Natural killer cell (primary cell): Measurements from ENCODE around the gene XDH. TPM values are rescaled to one million over a fixed set of nuclear protein-coding genes. Genes with fewer than 3 reads are reported as not detected.

Experiments
- ATAC-seq, 3 donors: fragments of 150-1000 bp in 2 of 3; fragments of 200-7000 bp in 1 of 3; cut with Tn5 transposase; 1 replicate in 1 of 3; 2 replicates in 2 of 3; pipeline ENCODE4 v1.10.0; 2021; ENCODE audit warnings: mild to moderate bottlenecking in 2 of 3, moderate library complexity in 2 of 3
- DNase-seq, 2 donors: peaks; one replicate each; pipeline versions ENCODE4 v3.0.0 to v3.0.0-alpha.2; 2013 to 2021; ENCODE audit warnings: mixed read lengths in 1 of 2
- H3K27ac ChIP-seq: one replicate; pipeline ENCODE4 v1.5.1; 2013; ENCODE audit warnings: mild to moderate bottlenecking, low read length
- H3K27me3 ChIP-seq: one replicate; pipeline ENCODE4 v1.6.1; 2013; ENCODE audit warnings: low read length; ENCODE audit not compliant: control insufficient read depth, insufficient read depth
- H3K36me3 ChIP-seq: one replicate; pipeline ENCODE4 v1.6.1; 2013; ENCODE audit warnings: low read length; ENCODE audit not compliant: control insufficient read depth, insufficient read depth
- H3K4me1 ChIP-seq: one replicate; pipeline ENCODE4 v1.6.1; 2013; ENCODE audit warnings: low read length; ENCODE audit not compliant: control insufficient read depth, insufficient read depth
- H3K4me3 ChIP-seq: one replicate; pipeline ENCODE4 v1.5.1; 2013; ENCODE audit warnings: low read length
- H3K9me3 ChIP-seq: one replicate; pipeline ENCODE4 v1.6.1; 2013; ENCODE audit warnings: low read length; ENCODE audit not compliant: control insufficient read depth, insufficient read depth
- H3K27ac Mint-ChIP-seq, 2 donors: one replicate each; pipeline ENCODE4 v1.8.0; 2022; ENCODE audit warnings: mild to moderate bottlenecking in 2 of 2, mixed read lengths in 2 of 2, moderate library complexity in 1 of 2
- H3K27me3 Mint-ChIP-seq, 2 donors: one replicate each; pipeline ENCODE4 v1.8.0; 2022; ENCODE audit warnings: low read depth in 2 of 2, mixed read lengths in 2 of 2
- H3K36me3 Mint-ChIP-seq: one replicate; pipeline ENCODE4 v1.8.0; 2022; ENCODE audit warnings: mixed read lengths
- H3K4me1 Mint-ChIP-seq, 2 donors: one replicate each; pipeline ENCODE4 v1.8.0; 2022; ENCODE audit warnings: mixed read lengths in 2 of 2
- H3K4me3 Mint-ChIP-seq: one replicate; pipeline ENCODE4 v1.8.0; 2022; ENCODE audit warnings: mild to moderate bottlenecking, moderate library complexity, mixed read lengths
- H3K9me3 Mint-ChIP-seq, 2 donors: one replicate each; pipeline ENCODE4 v1.8.0; 2022; ENCODE audit warnings: mixed read lengths in 2 of 2
- WGBS: methylation state at CpG from one replicate; pipeline ENCODE4 v1.1.7; 2013; ENCODE audit warnings: missing lambda C conversion rate; ENCODE audit not compliant: insufficient coverage; 5-methylcytosine and 5-hydroxymethylcytosine counted together
- intact Hi-C: fragments of 100-400 bp; cut with micrococcal nuclease; formaldehyde crosslinking; loops from one replicate; pipeline ENCODE4 v1.14.2; 2022
- total RNA-seq, 4 donors: library from RNA; stranded (reverse); fragments of 120-200 nt in 1 of 4; gene quantifications; one replicate each; pipeline versions ENCODE4 v1.2.3 to v1.2.4, GENCODE V29; 2013 to 2022
- TF ChIP-seq, protein P1 (sequence below): fragments of 200-600 bp; IDR thresholded peaks from one replicate; pipeline ENCODE4 v1.8.0; 2022; ENCODE audit warnings: antibody characterized with exemption

The XDH gene
- total RNA-seq, 3 donors from 2014 or later (not counting 1 experiment from before 2014, with no cell fraction given) = not detected

DNA sequence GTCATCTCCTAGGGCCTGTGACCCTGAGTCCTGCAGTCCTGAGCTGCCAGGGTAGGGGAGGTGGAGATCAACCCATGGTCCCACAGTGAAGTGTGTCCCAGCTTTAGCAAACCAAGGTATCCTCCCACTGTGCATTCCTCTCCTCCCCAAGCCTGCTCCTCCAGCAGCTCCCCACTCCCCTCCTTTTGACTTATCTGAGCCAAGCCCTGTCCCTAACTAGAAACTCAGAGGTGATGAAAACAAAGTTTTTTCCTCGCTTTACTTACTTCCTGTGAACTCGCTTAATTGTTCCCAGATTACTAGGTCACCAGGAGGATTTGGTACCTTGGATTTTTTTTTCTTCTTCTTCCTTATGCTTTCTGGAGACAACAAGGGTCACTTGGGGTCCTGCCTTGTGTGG, 99.8 kb downstream of the XDH start:
- intact Hi-C loops = no loop called here
- H3K27ac ChIP-seq = no peak overlapping the region
- peaks cover 30% of the 10 kb centered on the region for H3K4me1 ChIP-seq
- no peak overlapping the region for H3K4me3 ChIP-seq
- Mint-ChIP-seq H3K4me1 (peaks cover 32 to 37% of the 10 kb centered on the region in 2 donors), H3K9me3 (no peaks in the 10 kb centered on the region), H3K27me3 (peaks cover 0 to 4% of the 10 kb centered on the region in 2 donors), H3K36me3 (no peaks in the 10 kb centered on the region), H3K27ac (no peak overlapping the region), H3K4me3 (no peak overlapping the region)
- H3K9me3 ChIP-seq = no peaks in the 10 kb centered on the region
- ATAC-seq (no peak), DNase-seq (no peak)
- 97% methylated on average over 2 of the region's 2 CpGs for WGBS
- H3K36me3 ChIP-seq = no peaks in the 10 kb centered on the region
- no peaks in the 10 kb centered on the region for H3K27me3 ChIP-seq
- TF ChIP-seq, protein P1, sequence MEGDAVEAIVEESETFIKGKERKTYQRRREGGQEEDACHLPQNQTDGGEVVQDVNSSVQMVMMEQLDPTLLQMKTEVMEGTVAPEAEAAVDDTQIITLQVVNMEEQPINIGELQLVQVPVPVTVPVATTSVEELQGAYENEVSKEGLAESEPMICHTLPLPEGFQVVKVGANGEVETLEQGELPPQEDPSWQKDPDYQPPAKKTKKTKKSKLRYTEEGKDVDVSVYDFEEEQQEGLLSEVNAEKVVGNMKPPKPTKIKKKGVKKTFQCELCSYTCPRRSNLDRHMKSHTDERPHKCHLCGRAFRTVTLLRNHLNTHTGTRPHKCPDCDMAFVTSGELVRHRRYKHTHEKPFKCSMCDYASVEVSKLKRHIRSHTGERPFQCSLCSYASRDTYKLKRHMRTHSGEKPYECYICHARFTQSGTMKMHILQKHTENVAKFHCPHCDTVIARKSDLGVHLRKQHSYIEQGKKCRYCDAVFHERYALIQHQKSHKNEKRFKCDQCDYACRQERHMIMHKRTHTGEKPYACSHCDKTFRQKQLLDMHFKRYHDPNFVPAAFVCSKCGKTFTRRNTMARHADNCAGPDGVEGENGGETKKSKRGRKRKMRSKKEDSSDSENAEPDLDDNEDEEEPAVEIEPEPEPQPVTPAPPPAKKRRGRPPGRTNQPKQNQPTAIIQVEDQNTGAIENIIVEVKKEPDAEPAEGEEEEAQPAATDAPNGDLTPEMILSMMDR = no peak

GRCh38 chr2:31312898-31313297, 101.6 kb downstream of the XDH start:
- H3K36me3 Mint-ChIP-seq = no peaks in the 10 kb centered on the region
- H3K9me3 Mint-ChIP-seq = no peaks in the 10 kb centered on the region
- H3K4me1 ChIP-seq = peaks cover 12% of the 10 kb centered on the region
- H3K27ac ChIP-seq = no peak overlapping the region
- ATAC-seq = no peak
- H3K4me1 Mint-ChIP-seq = peaks cover 14 to 18% of the 10 kb centered on the region in 2 donors
- H3K27me3 ChIP-seq = no peaks in the 10 kb centered on the region
- no peak for DNase-seq
- intact Hi-C loops = no loop called here
- no peak overlapping the region for H3K4me3 ChIP-seq
- no peaks in the 10 kb centered on the region for H3K36me3 ChIP-seq
- H3K4me3 Mint-ChIP-seq = no peak overlapping the region
- peaks cover 0 to 4% of the 10 kb centered on the region in 2 donors for H3K27me3 Mint-ChIP-seq
- no peak overlapping the region for H3K27ac Mint-ChIP-seq
- 100% methylated on average over 2 of the region's 3 CpGs for WGBS
- no peaks in the 10 kb centered on the region for H3K9me3 ChIP-seq
- TF ChIP-seq, protein P1 = no peak

DNA sequence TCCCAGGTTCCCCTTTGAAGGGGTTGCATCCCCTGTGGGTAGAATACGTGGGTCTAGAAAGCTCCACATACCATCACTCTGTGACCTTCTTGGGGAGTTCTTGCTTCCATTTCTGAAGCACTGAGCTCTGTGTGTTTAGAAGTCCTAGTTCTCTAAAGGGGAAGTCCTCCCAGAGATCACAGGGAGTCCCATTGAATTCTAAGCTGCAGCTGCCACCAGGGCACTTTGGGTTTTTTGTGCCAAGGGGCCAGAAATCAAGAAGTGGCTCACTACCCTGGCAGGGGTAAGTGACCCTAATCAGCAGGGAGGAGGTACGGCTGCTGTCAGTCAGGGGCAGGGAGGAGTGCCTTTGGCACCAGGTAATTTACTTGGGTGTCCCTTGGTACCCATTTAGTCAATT, 109.7 kb downstream of the XDH start:
- peaks cover 3 to 16% of the 10 kb centered on the region in 2 donors for H3K27me3 Mint-ChIP-seq
- intact Hi-C loops = no loop called here
- TF ChIP-seq, protein P1 = no peak
- no peaks in the 10 kb centered on the region for H3K4me1 Mint-ChIP-seq
- Histone ChIP-seq H3K4me1 (no peaks in the 10 kb centered on the region), H3K27ac (no peak overlapping the region), H3K4me3 (no peak overlapping the region), H3K9me3 (no peaks in the 10 kb centered on the region), H3K36me3 (no peaks in the 10 kb centered on the region), H3K27me3 (no peaks in the 10 kb centered on the region)
- H3K36me3 Mint-ChIP-seq = no peaks in the 10 kb centered on the region
- ATAC-seq (no peak), DNase-seq (no peak)
- 83% methylated on average over 1 of the region's 2 CpGs for WGBS
- no peak overlapping the region for H3K27ac Mint-ChIP-seq
- no peaks in the 10 kb centered on the region for H3K9me3 Mint-ChIP-seq
- H3K4me3 Mint-ChIP-seq = no peak overlapping the region

DNA sequence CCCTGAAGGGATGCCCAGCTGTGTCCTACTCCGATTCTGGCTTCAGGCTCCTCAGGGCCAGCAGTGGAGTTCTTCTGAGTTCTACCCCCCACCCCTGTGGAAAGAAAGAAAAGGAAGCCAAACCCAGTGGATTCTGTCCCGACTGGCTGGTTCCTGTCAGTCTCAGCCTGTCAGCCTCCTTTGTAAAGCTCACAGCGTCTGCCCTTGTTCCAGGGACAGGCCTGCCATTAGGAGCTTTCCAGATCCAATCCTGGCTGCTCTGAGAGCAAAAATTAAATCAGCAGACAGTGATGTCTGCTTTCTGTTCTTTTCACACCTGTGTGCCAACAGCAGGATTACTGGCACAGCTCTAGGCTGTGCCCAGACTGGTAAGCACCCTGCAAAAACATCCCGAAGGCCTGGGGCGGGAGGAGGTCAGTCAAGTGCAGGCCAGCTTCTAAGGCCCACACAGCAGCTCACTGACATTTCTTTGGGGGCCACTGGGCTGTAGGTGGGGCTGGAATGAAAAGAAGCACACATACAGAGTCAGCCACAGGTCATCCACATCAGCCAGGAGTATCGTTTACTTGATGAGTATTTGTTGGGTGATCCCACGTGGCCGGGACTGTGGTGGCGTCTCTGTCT, 111.5 kb downstream of the XDH start:
- Mint-ChIP-seq H3K27ac (no peak overlapping the region), H3K4me1 (no peaks in the 10 kb centered on the region), H3K4me3 (no peak overlapping the region), H3K36me3 (no peaks in the 10 kb centered on the region), H3K27me3 (peaks cover 9 to 16% of the 10 kb centered on the region in 2 donors), H3K9me3 (no peaks in the 10 kb centered on the region)
- Histone ChIP-seq H3K9me3 (no peaks in the 10 kb centered on the region), H3K27ac (no peak overlapping the region), H3K4me3 (no peak overlapping the region), H3K4me1 (no peaks in the 10 kb centered on the region), H3K36me3 (no peaks in the 10 kb centered on the region), H3K27me3 (no peaks in the 10 kb centered on the region)
- intact Hi-C loops = no loop called here
- 93% methylated on average over 9 of the region's 9 CpGs for WGBS
- TF ChIP-seq, protein P1 = no peak
- DNase-seq (no peak), ATAC-seq (no peak)
